A172 (cell line): ENCODE data around the gene PPM1F. TPM values are rescaled to one million over a fixed set of nuclear protein-coding genes. Genes with fewer than 3 reads are reported as not detected.

Experiments
- DNase-seq: peaks from one replicate; pipeline ENCODE4 v3.0.0-alpha.2; 2015; ENCODE audit warnings: low spot score
- total RNA-seq: library from RNA; depleted of rRNA; stranded (reverse); fragments of >200 nt; shearing (Covaris generic); gene quantifications from 2 replicates; pipeline ENCODE4 v1.2.3, GENCODE V29; 2014

Gene PPM1F
- total RNA-seq, 1 experiment from 2014 or later, result 43.3 TPM

DNA sequence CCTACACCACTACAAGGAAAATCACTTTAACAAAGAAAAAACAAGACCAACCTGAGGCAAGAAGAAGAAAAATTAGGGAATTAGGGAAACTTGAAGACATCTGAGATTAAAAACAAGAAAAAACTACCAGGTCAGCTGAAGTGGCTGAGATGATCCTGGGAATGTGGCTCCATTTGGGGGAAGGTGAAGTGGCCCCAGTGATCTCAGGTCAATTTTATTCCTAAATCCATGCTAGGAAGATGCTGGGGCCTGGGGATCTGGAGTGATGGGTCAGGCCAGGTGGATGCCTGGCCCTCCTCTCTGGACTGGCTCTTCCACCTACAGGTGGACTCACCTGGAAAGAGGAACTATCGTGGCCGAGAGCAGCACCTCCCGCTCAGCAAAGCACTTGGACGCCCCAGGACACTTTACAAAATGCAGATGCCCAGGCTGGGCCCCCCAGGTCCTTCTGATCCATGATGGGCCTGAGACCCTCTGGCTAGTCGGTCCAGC, 23.3 kb upstream of the PPM1F start:
- DNase-seq, result no peak

DNA sequence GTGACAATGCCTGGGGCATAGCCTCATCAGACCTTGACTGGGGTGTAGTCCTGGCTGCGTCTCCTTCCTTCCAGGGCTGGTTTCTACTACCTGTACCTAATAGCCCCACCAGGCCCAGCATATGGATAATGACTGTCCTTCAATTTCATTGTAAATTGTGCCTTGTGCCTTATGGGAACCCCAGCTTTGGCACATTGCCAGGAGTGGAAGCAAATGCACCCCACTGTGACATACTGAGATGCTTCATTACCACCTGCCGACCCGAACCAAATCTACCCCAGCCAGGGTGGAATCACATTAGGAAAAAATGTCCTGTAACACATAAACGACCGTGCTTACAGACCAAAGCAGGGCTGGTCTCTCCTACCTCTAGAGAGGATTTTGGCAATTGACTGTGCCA, 22.6 kb upstream of the PPM1F start:
- no peak for DNase-seq

DNA sequence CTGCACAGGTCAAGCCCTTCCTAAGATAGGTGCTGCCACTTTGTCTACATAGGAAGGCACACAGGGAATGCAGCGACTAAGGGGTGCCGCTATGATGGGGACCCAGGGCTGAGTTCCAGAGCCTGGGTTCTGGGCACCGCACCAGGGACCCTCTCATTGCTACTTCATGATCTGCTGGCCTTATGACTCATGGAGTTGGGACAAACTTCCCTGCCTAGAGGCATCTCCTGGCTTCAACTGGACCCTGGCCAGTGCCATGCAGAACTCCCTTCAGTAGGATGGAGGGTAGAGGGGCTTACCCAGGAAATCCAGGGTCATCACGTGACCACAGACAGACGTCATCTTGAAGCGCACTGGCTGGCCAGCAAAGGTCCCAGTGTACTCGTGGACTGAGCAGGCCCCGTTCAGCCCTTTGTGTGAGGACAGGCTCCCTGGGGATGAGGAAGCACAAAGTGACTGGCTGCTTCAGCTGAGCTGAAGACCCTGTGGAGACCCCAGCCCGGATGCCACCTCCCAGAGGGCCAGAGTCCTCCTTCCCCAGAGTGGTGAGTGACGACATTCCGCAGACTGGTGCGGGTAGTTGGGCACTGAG, 21.5 kb upstream of the PPM1F start:
- no peak for DNase-seq

DNA sequence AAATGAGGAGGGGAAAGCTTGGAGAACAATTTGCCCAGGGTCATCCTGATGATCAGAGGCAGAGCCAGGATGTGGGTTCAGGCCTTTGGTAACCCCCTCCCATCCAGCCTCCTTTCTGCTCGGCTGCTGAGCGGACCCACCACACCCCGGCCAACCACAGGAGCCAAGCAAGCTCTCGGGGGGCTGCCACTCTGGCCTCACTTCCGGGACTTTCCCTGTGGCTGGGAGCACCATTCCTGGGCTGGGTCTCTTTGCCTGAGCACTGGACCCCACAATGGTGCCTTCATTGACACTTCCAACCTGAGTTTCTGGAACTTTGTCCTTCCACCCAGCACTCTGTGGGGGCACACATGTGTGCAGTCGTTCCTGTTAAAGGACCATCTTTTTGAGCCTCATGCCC, 20.2 kb upstream of the PPM1F start:
- DNase-seq, result no peak

DNA sequence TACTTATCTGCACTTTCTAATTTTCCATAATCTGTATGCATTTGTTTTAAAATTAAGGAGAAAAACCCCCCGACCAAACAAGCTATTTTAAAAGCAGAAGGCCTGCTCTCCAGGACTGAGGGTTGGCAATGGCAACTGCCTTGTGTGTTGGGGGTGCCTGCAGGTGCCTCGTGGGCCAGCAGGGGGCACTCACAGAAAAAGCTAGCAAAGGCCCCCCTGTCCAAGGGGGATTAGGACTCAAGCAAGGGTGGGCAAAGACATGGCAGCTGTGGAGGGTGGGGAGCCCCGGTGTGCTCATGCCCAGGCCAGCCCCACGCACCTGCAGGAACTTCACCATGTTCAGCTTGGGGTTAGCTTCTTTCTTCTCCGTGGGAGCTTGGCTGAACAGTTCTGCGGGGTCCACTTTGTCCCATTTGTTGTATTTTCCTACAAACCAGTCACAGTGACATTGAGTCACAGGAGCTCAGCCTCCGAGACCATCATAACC, 19.7 kb upstream of the PPM1F start:
- no peak for DNase-seq

DNA sequence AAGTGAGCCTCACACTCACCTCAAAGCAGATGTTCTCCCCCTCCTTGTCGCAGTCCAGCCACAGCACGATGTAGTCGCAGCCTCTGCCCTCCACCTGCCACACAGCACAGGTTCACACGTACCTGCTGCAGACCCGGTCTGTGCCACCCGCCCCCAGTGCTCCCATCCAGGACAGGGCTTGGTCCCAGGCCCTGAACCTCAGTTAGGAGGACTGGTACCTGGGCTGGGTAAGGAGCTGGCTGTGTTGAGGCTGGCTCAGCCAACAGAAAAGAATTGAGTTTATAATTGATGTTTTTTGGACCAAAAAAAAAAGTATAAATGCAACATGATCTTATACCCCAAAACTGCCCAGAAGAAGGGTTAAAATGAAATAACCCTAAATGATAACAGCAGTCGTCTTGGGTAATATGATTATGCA, 19.2 kb upstream of the PPM1F start:
- DNase-seq, result no peak

DNA sequence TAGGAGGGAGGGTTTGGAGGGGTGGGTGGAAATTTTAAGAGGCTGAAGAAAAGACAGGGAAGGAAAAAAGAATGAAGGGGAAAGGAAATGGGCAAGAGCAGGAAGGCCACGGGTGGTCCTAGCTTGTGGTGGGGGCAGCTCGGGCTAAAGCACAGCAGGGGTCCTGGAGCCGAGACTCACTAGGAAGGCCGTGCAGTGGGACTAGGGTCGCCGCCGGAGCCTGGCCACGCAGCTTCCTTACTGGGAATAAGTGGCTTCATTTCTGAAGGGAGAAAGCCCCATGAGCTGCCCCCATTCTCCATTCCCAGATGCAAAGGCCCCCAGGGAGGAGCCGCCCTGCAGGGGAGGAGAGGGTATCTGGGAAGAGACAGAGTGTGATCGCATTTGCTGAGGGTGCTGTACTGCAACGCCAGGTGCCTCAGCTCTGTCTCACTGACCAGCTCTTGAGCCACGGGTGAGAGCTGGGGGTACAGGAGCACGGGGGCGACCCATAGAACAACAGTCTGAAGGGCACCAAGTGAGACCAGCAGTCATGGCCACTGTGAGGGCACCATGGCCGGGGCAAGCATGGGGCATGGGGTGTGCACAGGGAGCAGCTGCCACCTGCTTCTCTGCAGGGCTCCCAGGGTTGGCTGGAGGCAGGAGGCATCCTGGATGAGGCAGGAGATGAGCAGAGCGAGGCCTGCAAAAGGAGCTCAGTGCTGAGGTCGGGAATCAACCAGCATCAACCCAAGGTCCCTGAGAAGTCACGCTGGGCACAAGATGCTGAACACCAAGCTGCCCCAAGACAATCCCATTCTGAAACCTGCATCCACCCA, 18.4 kb upstream of the PPM1F start:
- no peak for DNase-seq

DNA sequence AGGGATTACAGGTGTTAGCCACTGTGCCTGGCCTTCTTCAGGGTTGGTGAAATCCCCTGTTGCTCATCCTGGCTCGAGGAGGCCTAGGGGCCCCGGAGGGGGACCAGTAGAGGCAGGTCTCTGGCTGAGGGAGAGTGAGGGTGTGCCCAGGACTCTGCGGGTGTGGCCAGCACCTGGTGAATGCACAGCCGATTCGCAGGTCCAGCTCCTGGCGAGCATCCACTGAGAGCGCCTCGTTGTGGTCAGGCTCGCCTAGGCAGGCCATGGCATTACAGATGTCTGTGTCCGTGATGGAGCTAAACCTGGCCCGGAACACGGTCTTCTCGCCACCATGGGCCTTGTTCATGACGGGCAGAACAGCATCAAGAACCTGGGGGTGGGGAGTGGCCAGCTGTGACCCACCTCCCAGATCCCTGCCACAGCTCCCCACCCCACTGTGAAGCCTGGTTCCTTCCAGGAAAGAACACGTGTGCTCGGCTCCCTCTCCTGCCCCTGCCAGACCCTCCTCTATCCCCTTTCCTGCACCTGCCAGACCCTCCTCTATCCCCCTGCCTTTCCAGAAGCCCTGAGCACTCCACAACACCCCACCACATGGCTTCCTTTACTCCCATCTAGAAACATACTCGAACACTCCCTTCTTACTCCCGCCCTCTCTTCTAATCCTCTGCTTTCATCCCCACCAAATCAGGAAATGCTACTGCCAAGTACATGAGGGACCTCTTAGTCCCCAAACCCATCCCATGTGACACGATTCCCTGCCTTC, 17.6 kb upstream of the PPM1F start:
- DNase-seq, result no peak

DNA sequence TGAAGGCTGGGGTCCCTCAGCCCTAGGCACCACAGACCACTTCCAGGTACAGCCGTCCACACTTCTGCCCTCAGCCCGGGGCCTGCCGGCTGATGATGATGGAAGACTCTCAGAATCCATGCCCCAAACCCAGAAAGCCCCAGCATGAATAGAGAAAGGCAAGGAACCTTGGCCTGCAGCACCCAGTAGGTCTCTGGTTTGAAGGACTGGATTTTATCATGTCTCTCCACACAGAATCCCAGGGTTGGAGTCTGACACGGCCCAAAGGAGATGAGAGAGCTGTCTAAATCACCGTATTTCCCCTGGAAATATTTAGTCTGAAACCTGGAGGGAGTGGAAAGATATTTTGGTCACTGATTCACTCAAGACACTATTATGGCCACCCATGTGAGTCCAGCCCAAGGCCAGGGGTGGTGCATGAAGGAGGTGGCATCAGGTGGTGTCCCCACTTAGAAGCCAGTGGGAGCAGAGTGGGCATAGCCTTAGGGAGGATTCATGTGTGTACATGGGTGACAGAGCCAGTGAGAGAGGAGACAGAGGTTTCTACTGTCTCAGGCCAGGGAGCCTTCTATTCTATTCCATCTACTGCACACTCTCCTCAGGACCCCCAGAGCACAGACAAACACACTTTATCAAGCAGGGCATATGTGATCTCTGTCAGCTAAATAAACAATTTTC, 15.9 kb upstream of the PPM1F start:
- DNase-seq, result no peak

DNA sequence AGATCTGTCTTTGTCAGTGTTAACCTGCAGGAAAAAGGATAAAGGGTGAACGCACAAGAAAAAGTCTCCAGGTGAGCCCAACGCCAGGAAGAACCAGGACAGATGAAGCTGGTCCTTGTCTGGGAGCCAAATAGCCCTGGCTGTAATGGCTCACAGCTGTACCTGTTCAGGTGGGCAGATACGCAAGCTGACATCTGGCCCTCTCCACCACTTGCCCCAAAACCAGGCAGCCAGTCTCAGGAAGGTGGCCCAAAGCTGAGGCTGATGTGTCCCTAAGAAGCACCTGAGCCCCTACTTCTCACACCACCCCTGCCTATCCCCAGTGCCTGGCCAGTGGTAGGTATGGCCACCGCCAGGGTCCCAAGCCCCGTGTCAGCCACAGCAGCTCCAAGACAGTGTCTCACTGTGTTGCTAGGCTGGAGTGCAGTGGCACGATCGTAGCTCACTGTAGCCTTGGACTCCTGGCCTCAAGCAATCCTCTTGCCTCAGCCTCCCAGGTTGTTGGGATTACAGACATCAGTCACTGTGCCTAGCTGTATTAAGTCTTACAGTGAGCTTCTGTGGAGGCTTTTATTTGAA, 15.1 kb upstream of the PPM1F start:
- no peak for DNase-seq

DNA sequence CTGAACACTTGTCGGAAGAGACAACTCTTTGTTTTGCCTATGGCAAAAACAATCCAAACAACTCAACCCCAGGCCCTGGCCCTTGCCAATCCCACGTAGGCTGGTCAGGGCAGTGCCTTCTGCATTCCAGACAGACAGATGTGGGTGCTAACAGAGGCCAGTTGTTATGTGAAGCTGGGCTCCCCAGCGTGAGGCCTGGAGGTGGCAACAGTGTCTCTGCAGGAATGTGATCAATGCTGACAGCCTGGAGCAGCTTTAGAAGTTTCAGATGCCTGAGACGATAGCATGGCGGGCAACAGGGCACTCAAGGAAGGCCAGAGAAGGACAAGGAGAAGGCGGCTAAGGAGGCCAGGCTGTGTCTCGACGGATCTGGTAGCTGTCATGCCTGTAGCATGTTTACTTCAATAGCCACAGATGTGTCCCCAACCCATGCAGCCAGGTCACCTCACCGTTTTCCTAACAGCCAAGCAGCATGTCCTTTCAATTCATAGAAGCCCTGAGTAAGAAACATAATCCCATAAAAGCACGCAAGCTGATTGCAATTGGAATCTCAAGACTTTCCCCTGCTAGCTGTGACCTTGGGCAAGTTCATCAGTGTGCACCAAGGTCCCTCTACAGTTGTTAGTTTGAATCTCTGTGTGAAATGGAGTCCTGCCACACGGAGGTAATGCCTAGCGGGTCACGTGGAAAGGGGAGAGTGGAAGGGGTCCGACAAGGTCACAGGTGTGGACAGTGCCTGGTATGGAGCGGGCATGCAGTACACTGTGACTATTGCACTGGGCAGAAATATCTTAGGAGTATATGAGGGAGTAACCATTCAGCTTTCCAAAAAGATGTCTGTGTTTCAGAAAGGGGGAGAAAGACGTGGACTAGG, 14.2 kb upstream of the PPM1F start:
- DNase-seq, result no peak

DNA sequence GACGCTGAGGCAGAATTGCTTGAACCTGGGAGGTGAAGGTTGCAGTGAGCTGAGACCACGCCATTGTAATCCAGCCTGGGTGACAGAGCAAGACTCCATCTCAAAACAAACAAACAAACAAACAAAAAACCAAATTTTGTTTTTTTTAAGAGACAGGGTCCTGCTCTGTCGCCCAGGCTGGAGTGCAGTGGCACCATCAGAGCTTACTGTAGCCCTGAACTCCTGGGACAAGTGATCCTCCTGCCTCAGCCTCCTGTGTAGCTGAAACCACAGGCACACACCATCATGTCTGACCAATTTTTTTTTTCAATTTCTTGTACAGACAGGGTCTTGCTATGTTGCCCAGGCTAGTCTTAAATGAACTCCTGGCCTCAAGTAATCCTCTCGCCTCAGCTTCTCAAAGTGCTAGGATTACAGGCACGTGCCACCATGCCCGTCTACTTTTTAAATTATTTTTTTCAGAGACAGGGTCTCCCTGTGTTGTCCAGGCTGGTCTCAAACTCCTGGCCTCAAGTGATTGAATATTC, 13.2 kb upstream of the PPM1F start:
- DNase-seq, result no peak

DNA sequence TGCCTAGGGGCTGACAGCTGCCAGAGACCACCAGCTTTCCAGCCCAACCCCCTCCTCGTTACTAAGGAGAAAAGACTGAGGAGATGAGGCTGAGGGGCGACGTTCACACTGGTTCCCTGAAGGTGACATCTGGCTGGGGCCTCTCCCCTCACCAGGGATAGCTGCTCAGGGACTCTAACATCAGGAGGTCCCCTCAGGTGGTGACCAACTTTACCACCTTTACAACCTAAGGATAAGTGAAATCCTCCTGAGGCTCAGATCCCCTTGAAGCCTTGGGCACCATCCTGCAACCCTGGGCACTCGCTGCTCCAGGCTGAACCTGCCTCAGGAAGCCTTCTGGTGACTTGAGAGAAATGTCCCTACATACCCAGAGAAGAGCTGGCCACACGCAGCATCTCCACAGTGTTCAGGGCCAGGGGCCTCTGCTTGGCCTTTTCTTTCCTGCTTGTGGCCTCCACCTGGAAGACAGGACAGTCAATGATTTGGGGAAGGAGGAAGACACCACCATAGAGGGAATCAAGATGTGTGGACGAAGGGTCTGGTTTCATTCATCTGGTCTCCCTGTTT, 12.4 kb upstream of the PPM1F start:
- DNase-seq, result no peak

DNA sequence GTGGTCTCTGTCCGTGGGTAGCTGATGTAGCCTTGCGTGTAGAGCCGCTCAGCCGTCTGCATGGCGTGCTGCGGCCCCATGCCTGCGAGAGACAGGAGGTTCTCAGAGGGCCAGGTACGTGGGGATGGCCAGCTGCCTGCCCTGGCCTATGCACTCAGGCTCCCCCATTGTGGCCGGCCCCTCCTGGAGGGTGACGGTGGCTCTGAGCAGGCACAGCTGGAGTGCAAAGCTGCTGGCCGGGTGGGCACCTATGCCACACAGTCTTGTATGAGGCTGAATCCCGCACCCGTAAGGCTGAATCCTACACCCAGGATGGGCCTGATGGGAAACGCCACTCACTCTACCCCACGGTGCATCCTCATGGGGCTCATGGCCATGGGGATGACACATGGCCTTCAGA, 11.6 kb upstream of the PPM1F start:
- no peak for DNase-seq

DNA sequence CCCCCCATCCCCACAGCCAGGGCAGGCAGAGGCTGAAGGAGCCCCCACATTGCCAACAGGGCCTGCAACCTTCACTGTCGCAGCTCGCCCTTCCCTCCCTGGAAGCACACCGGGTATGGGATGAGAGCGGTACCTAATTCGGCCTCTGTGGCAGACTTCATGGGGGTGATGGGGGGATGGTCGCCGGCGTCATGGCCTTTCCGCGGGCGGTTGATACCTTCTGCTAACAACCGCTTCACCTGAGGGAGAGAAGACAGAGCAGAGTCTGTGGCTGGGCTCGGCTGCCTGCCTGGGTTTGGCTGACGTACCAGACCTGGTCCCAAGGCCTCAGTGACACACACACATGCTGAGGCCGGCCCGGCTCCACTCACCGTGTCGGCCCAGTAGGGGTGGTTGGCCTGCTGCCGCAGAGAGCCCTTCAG, 11.2 kb upstream of the PPM1F start:
- DNase-seq, result no peak

DNA sequence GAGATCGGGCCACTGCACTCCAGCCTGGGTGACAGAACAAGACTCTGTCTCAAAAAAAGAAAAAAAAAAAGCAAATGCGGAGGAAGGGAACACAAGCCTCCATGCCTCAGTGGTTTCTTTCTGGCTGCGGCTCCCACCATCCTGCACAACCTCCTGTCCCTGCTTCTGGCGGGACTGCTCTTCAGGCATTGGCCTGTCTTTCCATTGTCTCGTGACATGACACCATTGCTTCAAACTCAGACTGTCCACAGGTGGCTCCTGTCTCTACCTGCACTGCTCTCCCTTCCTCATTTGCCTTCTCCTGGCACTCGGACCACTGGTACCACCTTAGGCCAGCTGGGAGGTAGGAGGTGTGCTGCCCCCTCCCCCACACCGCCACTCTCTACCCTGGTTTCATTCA, 10.6 kb upstream of the PPM1F start:
- DNase-seq, result no peak

DNA sequence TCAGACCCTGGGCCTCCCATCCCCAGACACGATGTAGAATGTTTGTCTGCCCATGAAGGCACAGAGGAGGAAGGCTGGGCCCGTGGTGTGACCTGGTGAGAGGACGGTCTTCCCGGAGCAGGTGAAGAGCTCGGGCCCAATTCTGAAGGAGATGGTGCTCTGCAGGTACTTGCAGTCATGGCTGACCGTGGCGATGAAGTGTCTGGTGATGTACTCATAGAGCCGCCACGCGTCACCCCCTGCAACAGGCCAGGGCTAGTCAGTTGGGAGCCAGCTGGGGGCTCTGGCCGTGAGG, 10.0 kb upstream of the PPM1F start:
- DNase-seq, result no peak

DNA sequence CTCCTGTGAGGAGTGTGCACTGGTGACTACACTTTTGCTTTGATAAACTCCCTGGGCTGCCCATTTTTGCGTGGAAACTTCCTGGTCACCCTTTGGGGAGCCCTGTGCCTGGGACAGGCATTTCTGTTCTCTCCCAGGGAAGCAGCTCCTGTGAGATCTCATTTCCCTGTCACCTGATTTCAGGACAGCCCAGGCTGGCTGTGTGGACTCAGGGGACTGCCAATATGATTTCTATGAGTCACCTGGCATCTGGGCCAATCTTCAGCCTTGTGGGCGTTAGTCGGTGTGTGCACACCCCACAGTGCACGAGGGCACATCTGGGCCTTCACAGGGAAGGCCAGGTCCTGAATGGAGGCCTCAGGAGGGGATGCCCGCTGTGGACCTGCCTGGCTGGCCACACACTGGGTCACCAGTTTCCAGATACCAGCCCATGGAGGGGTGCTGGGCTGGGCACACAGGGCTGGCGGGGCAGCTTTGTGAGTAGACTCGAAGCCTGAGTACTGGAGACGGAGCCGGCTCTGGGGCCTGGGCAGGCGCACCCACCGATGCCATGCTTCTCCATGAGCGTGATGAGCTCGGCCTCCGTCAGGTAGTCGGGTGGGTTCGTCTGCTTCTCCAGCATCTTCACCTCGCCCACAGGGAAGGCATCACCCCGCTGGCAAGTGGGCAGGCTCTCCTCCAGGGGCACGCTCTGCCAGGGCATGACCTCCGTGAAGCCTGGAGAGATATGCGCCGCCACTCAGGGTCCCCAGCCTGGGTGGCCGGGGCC, 9.4 kb upstream of the PPM1F start:
- DNase-seq, result peak; percentile 62

DNA sequence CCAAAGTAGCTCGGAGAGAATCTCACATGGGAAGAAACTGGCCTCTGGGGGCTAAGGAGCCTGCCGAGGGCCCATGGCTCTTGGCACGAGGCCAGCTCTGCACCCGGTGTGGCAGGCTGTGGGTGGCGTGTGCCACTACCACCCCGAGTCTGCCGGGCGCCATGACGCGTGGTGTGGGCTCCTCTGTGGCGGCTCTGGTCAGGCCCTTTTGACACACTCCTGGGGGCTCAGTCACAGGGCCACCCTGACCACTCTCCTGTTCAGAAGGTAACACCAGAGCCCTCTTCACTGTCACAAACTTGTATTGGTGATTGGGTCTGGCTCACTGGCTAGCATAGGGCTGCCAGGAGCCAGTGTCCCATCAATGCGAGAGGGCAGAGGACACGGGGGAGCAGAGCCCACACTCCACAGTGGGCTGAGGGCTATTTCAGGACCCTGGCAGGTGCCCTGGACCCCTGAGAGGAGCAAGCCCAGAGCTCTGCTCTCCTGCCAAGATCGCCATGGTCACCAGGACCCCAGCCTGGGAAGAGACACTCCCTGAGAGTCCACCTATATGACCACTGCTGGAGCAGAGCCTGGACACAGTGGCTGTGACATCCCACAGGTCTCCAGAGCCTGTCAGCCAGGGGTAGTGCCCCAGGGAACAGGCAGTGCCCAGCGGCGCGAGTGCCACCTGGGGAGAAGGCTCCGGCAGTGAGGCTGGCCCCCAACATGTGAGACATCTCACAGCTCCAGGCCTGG, 8.6 kb upstream of the PPM1F start:
- DNase-seq, result no peak
